NT2/D1 (cell line): ENCODE results near the gene ARID4B.

Experiments
- DNase-seq: peaks from one replicate; pipeline ENCODE4 v3.0.0-alpha.2; 2011; ENCODE audit warnings: low read depth, low spot score
- H3K27me3 ChIP-seq: 2 replicates; pipeline ENCODE4 v1.6.0; 2011; ENCODE audit warnings: mild to moderate bottlenecking; ENCODE audit not compliant: insufficient read length, insufficient read depth
- H3K36me3 ChIP-seq: 2 replicates; pipeline ENCODE4 v1.6.1; 2011; ENCODE audit warnings: mild to moderate bottlenecking, low read length, mixed read lengths; ENCODE audit not compliant: insufficient read depth, insufficient read length
- H3K4me1 ChIP-seq: 2 replicates; pipeline ENCODE4 v1.5.1; 2011; ENCODE audit not compliant: insufficient read depth, insufficient read length
- H3K4me3 ChIP-seq: 2 replicates; pipeline ENCODE4 v1.5.1; 2011; ENCODE audit warnings: low read depth; ENCODE audit not compliant: insufficient read length
- H3K9ac ChIP-seq: 2 replicates; pipeline ENCODE4 v1.6.0; 2011; ENCODE audit warnings: low read depth; ENCODE audit not compliant: insufficient read length
- H3K9me3 ChIP-seq: 2 replicates; pipeline ENCODE4 v1.5.1; 2011; ENCODE audit warnings: mild to moderate bottlenecking, low read length; ENCODE audit not compliant: insufficient read depth
- SUZ12 ChIP-seq: IDR thresholded peaks from 2 replicates; pipeline ENCODE4 v1.6.1; 2011; ENCODE audit not compliant: insufficient read length, insufficient read depth; ENCODE audit errors: extremely low read depth
- YY1 ChIP-seq: IDR thresholded peaks from 2 replicates; pipeline ENCODE4 v1.6.1; 2011; ENCODE audit not compliant: insufficient read length, insufficient read depth
- ZNF274 ChIP-seq: IDR thresholded peaks from 2 replicates; pipeline ENCODE4 v1.6.1; 2011; ENCODE audit warnings: mild to moderate bottlenecking, low read depth, low read length

The ARID4B gene

GRCh38 chr1:235190431-235190830 lies 137.5 kb downstream of the ARID4B start:
- no peak for DNase-seq
- no peak for TF ChIP-seq ZNF274
- no peaks in the 10 kb centered on the region for H3K9me3 ChIP-seq
- H3K9ac ChIP-seq: no peak overlapping the region
- H3K4me1 ChIP-seq: no peaks in the 10 kb centered on the region
- no peak overlapping the region for H3K4me3 ChIP-seq
- H3K36me3 ChIP-seq: peaks cover 46% of the 10 kb centered on the region
- no peaks in the 10 kb centered on the region for H3K27me3 ChIP-seq

DNA sequence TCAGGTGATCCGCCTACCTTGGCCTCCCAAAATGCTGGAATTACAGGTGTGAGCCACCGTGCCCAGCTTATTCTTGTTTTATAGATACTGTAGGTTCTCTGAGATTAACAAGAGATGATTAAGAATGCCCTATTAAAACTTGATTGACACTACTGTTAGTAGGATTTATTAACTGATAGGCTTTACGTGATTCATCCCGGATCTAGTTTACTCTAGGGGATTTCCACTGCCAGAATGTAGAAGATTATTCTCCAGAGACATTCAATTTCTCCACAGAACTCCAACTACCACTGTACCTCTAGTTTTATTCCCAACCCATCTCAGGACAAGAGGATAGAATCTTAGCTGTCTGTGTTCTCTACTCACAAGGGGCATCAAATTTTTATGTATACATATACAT lies 140.7 kb downstream of the ARID4B start:
- no peak for DNase-seq
- TF ChIP-seq SUZ12 (no peak), ZNF274 (no peak), YY1 (no peak)
- no peak overlapping the region for H3K9ac ChIP-seq
- H3K9me3 ChIP-seq: no peaks in the 10 kb centered on the region
- no peak overlapping the region for H3K4me3 ChIP-seq
- H3K4me1 ChIP-seq: no peaks in the 10 kb centered on the region
- no peaks in the 10 kb centered on the region for H3K27me3 ChIP-seq
- peaks cover 38% of the 10 kb centered on the region for H3K36me3 ChIP-seq

- Histone ChIP-seq H3K4me3 (no peak overlapping the region), H3K36me3 (peaks cover 58% of the 10 kb centered on the region), H3K27me3 (no peaks in the 10 kb centered on the region), H3K9me3 (no peaks in the 10 kb centered on the region), H3K9ac (no peak overlapping the region), H3K4me1 (no peaks in the 10 kb centered on the region)
- DNase-seq: no peak
- TF ChIP-seq ZNF274: no peak
- TF ChIP-seq YY1: no peak
Observed at GRCh38 chr1:235181561-235182245, 146.3 kb downstream of the ARID4B start.

- H3K36me3 ChIP-seq: peaks cover 59% of the 10 kb centered on the region
- DNase-seq: no peak
- no peak for TF ChIP-seq ZNF274
- TF ChIP-seq SUZ12: no peak
- TF ChIP-seq YY1: no peak
- no peaks in the 10 kb centered on the region for H3K4me1 ChIP-seq
- H3K9me3 ChIP-seq: no peaks in the 10 kb centered on the region
- no peaks in the 10 kb centered on the region for H3K27me3 ChIP-seq
- no peak overlapping the region for H3K4me3 ChIP-seq
- H3K9ac ChIP-seq: no peak overlapping the region
Observed at GRCh38 chr1:235180916-235181460, 147.0 kb downstream of the ARID4B start.

DNA sequence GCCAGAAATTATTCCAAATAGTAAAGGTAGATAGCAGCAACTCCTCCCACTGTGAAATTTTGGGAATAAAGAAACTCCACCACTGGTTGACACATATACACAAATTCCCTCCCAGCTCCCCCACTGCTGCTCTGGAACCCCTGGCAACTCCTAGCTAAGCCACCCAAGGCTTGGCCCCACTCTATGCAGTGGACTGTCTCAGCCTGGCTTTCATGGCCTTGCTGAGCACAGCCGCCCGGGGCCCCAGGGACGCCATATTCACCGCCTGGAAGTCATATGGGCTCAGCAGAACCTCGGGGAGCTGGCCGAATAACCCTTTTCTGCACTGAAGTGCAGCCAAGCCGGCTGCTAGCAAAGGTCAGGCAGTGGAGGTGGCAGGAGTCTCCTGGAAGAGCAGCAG lies 151.5 kb downstream of the ARID4B start:
- Histone ChIP-seq H3K27me3 (no peaks in the 10 kb centered on the region), H3K4me1 (no peaks in the 10 kb centered on the region), H3K9ac (no peak overlapping the region), H3K36me3 (peaks cover 70% of the 10 kb centered on the region), H3K9me3 (no peaks in the 10 kb centered on the region), H3K4me3 (no peak overlapping the region)
- DNase-seq: no peak
- TF ChIP-seq SUZ12: no peak
- TF ChIP-seq ZNF274: no peak
- no peak for TF ChIP-seq YY1

- no peak for DNase-seq
- H3K36me3 ChIP-seq: peaks cover 49% of the 10 kb centered on the region
Observed at GRCh38 chr1:235169986-235170385, 158.0 kb downstream of the ARID4B start.

GRCh38 chr1:235168375-235168774 lies 159.6 kb downstream of the ARID4B start:
- H3K36me3 ChIP-seq: peaks cover 41% of the 10 kb centered on the region
- no peaks in the 10 kb centered on the region for H3K9me3 ChIP-seq
- H3K4me3 ChIP-seq: no peak overlapping the region
- TF ChIP-seq SUZ12: no peak
- no peak for TF ChIP-seq ZNF274
- no peak for TF ChIP-seq YY1
- H3K27me3 ChIP-seq: no peaks in the 10 kb centered on the region
- no peak overlapping the region for H3K9ac ChIP-seq
- no peaks in the 10 kb centered on the region for H3K4me1 ChIP-seq
- no peak for DNase-seq

More at GRCh38 chr1:235169986-235170385, 158.0 kb downstream of the ARID4B start:
- Histone ChIP-seq H3K27me3 (no peaks in the 10 kb centered on the region), H3K9me3 (no peaks in the 10 kb centered on the region), H3K9ac (no peak overlapping the region), H3K4me1 (no peaks in the 10 kb centered on the region), H3K4me3 (no peak overlapping the region)
- TF ChIP-seq SUZ12: no peak
- no peak for TF ChIP-seq ZNF274
